GM10266 (cell line): Measurements from ENCODE around the gene PRKCZ.
"Not testable (repeated sequence)": the region's sequence is repeated elsewhere in the genome, so short reads cannot be mapped to it uniquely, and the experiment has no call there.

ENCODE experiments used
- DNase-seq: peaks from one replicate; pipeline ENCODE4 v3.0.0; 2012; ENCODE audit errors: extremely low spot score
- CTCF ChIP-seq: IDR thresholded peaks from 2 replicates; pipeline ENCODE4 v1.5.1; 2012; ENCODE audit warnings: mild to moderate bottlenecking, low read depth; ENCODE audit not compliant: control insufficient read depth, insufficient read depth; ENCODE audit errors: missing control alignments

Gene PRKCZ

DNA sequence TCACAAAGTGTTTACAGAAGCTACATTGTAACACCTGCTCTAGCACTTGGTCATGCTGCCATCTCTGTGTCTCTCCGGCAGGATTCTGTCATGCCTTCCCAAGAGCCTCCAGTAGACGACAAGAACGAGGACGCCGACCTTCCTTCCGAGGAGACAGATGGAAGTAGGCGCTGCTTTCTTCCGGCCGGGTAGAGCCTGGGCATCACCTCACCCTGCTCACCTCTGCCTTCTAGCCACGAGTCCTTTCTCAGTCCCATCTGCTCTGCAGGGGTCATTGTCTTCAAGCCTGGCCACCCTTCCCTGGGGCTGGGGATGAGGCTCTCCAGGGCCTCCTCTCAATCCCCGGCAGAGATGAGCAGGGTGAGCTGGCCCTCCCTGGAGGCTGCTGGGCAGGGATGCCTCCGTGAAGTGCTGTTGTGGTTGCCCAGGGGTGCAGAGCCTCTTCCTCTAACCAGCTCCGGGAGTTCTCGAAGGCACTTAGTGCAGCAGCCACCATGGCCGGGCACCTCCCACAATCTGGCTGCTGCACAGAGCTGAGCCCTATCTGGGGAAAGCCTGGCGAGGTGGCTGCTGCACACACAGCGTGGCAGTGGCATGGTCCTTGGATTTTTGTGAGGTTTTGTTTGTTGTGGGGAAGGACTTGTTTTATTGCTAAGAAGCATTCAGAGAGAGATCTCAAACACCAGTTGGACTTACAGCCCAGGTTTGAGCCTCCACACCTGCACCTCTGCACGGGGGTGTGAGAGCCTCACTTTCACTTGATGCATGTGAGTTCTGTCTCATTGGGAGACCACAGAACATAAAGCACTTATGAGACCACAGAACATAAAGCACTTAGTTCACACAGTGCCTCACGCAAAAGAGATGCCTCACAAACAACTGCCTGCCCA lies 96.0 kb downstream of the PRKCZ start:
- TF ChIP-seq CTCF = no peak
- no peak for DNase-seq

DNA sequence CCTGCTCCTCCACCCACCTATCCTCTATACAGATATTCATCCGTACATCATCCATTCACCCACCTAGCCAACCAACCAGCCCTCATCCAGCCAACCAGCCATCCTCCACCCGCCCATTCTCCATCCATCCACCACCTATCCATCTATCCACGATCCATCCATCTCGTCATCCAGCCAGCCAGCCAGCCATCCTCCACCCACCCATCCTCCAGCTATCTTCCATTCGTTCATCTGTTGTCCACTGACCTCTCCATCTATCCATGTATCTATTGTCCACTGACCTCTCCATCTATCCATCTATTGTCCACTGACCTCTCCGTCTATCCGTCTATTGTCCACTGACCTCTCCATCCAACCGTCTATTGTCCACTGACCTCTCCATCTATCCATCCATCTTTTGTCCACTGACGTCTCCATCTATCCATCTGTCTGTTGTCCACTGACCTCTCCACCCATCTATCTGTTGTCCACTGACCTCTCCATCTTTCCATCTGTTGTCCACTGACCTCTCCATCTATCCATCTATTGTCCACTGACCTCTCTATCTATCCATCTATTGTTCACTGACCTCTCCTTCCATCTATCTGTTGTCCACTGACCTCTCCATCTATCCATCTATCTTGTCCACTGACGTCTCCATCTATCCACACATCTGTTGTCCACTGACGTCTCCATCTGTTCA lies 96.8 kb downstream of the PRKCZ start:
- no peak for DNase-seq

DNA sequence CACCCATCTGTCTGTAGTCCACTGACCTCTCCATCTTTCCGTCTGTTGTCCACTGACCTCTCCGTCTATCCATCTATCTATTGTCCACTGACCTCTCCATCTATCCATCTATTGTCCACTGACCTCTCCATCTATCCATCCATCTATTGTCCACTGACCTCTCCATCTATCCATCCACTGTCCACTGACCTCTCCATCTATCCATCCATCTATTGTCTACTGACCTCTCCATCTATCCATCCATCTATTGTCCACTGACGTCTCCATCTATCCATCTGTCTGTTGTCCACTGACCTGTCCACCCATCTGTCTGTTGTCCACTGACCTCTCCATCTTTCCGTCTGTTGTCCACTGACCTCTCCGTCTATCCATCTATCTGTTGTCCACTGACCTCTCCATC lies 97.7 kb downstream of the PRKCZ start:
- not testable (repeated sequence) for DNase-seq

More for the DNA sequence above, 96.8 kb downstream of the PRKCZ start:
- TF ChIP-seq CTCF = no peak

GRCh38 chr1:2148691-2149090 lies 98.5 kb downstream of the PRKCZ start:
- DNase-seq = no peak
- TF ChIP-seq CTCF = no peak

DNA sequence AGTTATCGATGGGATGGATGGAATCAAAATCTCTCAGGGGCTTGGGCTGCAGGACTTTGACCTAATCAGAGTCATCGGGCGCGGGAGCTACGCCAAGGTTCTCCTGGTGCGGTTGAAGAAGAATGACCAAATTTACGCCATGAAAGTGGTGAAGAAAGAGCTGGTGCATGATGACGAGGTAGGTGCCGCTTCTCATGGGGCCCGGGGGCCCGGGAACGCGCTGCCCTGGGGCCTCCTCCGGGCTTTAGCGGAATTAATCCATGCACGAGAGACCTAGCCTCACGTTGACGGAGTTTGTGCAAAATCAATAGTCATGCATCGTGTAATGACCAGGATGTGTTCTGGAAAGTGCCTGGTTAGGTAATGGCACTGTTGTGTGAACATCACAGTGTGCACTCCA lies 100.6 kb downstream of the PRKCZ start:
- TF ChIP-seq CTCF = no peak
- no peak for DNase-seq

- no peak for TF ChIP-seq CTCF
- DNase-seq = no peak
Observed at GRCh38 chr1:2151252-2151651, 101.0 kb downstream of the PRKCZ start.

GRCh38 chr1:2151911-2152310 lies 101.7 kb downstream of the PRKCZ start:
- TF ChIP-seq CTCF = no peak
- DNase-seq = no peak
